ELF-1 (cell line): Measurements from ENCODE around the gene G6PC3.

Source experiments
- DNase-seq: peaks from one replicate; pipeline ENCODE4 v3.0.0-alpha.2; 2016; ENCODE audit warnings: low read depth, low spot score

G6PC3 gene

GRCh38 chr17:44121997-44122815 lies 51.7 kb downstream of the G6PC3 start:
- DNase-seq: no peak

GRCh38 chr17:44122816-44123355 lies 52.4 kb downstream of the G6PC3 start:
- DNase-seq: no peak

GRCh38 chr17:44123356-44124117 lies 53.0 kb downstream of the G6PC3 start, which contains the start of gene HDAC5:
TSS of gene HDAC5 (minus strand) at chr17:44123641. CDS start at chr17:44117515, 6,126 bp downstream.
- peak; percentile 94 for DNase-seq

- DNase-seq: no peak
Observed at GRCh38 chr17:44124118-44124438, 53.5 kb downstream of the G6PC3 start.
